Measurements from ENCODE around the gene CDC42BPA. TPM values are rescaled to one million over a fixed set of nuclear protein-coding genes. Genes with fewer than 3 reads are reported as not detected.
"Not testable (repeated sequence)": the region's sequence is repeated elsewhere in the genome, so short reads cannot be mapped to it uniquely, and the experiment has no call there.

The CDC42BPA gene
- total and polyA plus RNA-seq, 2 experiments from 2014 or later: 28.6 to 39.1 TPM

GRCh38 chr1:227120826-227121225 is 197.5 kb downstream of the CDC42BPA start:
- H3K4me2 ChIP-seq (ENCODE audit: unreplicated experiment): no peak overlapping the region
- H3K36me3 ChIP-seq (ENCODE audit: low read depth): no peaks in the 10 kb centered on the region; the same call in 1 of the 2 replicates
- H3K79me2 ChIP-seq (ENCODE audit: insufficient read depth): no peaks in the 10 kb centered on the region; the same call in 1 of the 2 replicates
- no peak overlapping the region for H3K27ac ChIP-seq
- no peaks in the 10 kb centered on the region for H3K27me3 ChIP-seq (replicated peaks; ENCODE audit: insufficient read depth)
- no peak for DNase-seq
- in situ Hi-C loops (cut with MboI): no loop called here
- no peaks in the 10 kb centered on the region for H4K20me1 ChIP-seq (ENCODE audit: insufficient read depth)
- no peaks in the 10 kb centered on the region for H3K4me1 ChIP-seq (ENCODE audit: insufficient read depth)
- no peaks in the 10 kb centered on the region for H3K9me2 ChIP-seq (ENCODE audit: insufficient read depth)
- TF ChIP-seq EZH2 (IDR thresholded peaks at IDR 0.05; ENCODE audit: insufficient read depth, poor library complexity, severe bottlenecking): no peak
- no peak for TF ChIP-seq EZH2phosphoT487 (IDR thresholded peaks at IDR 0.05; ENCODE audit: insufficient read depth, low read depth)
- H3K9me3 ChIP-seq (ENCODE audit: low read depth): no peaks in the 10 kb centered on the region
- H3K9ac ChIP-seq: no peak overlapping the region
- no peak overlapping the region for H2AFZ ChIP-seq
- WGBS, 2 experiments (ENCODE audit: low coverage in 1 of 2, low lambda C conversion rate in 2 of 2, missing lambda C conversion rate in 2 of 2): 90 to 93% methylated on average over 9 of the region's 9 CpGs
- no peak overlapping the region for H3K4me3 ChIP-seq
- H3F3A ChIP-seq (ENCODE audit: insufficient read depth): no peaks in the 10 kb centered on the region

GRCh38 chr1:227112538-227112937 is 205.8 kb downstream of the CDC42BPA start:
- no peak for TF ChIP-seq EZH2 (IDR thresholded peaks at IDR 0.05; ENCODE audit: insufficient read depth, poor library complexity, severe bottlenecking)
- no peak for TF ChIP-seq EZH2phosphoT487 (IDR thresholded peaks at IDR 0.05; ENCODE audit: insufficient read depth, low read depth)
- H2AFZ ChIP-seq: no peak overlapping the region
- H3K27me3 ChIP-seq (replicated peaks; ENCODE audit: insufficient read depth): no peaks in the 10 kb centered on the region
- H3K36me3 ChIP-seq (ENCODE audit: low read depth): peaks cover 13% of the 10 kb centered on the region
- in situ Hi-C loops (cut with MboI): no loop called here
- H3K4me3 ChIP-seq: no peak overlapping the region
- DNase-seq: no peak
- no peaks in the 10 kb centered on the region for H3K4me1 ChIP-seq (ENCODE audit: insufficient read depth)
- WGBS, 2 experiments (ENCODE audit: low coverage in 1 of 2, low lambda C conversion rate in 2 of 2, missing lambda C conversion rate in 2 of 2): 96 to 97% methylated on average over 6 of the region's 6 CpGs
- H3K27ac ChIP-seq: no peak overlapping the region
- peaks cover 18% of the 10 kb centered on the region for H3K79me2 ChIP-seq (ENCODE audit: insufficient read depth)
- H3F3A ChIP-seq (ENCODE audit: insufficient read depth): no peaks in the 10 kb centered on the region
- no peak overlapping the region for H3K9ac ChIP-seq
- H4K20me1 ChIP-seq (ENCODE audit: insufficient read depth): no peaks in the 10 kb centered on the region
- no peaks in the 10 kb centered on the region for H3K9me2 ChIP-seq (ENCODE audit: insufficient read depth)
- H3K4me2 ChIP-seq (ENCODE audit: unreplicated experiment): no peak overlapping the region
- no peaks in the 10 kb centered on the region for H3K9me3 ChIP-seq (ENCODE audit: low read depth)

- H3K9ac ChIP-seq: no peak overlapping the region
- no peaks in the 10 kb centered on the region for H3K4me1 ChIP-seq (ENCODE audit: insufficient read depth)
- TF ChIP-seq EZH2 (IDR thresholded peaks at IDR 0.05; ENCODE audit: insufficient read depth, poor library complexity, severe bottlenecking) (no peak), EZH2phosphoT487 (IDR thresholded peaks at IDR 0.05; ENCODE audit: insufficient read depth, low read depth) (no peak)
- H3F3A ChIP-seq (ENCODE audit: insufficient read depth): no peaks in the 10 kb centered on the region
- H3K9me3 ChIP-seq (ENCODE audit: low read depth): no peaks in the 10 kb centered on the region
- WGBS, 2 experiments (ENCODE audit: low coverage in 1 of 2, low lambda C conversion rate in 2 of 2, missing lambda C conversion rate in 2 of 2): 93 to 97% methylated on average over 2 of the region's 2 CpGs
- H3K9me2 ChIP-seq (ENCODE audit: insufficient read depth): no peaks in the 10 kb centered on the region
- H3K79me2 ChIP-seq (ENCODE audit: insufficient read depth): peaks cover 18% of the 10 kb centered on the region
- no peaks in the 10 kb centered on the region for H4K20me1 ChIP-seq (ENCODE audit: insufficient read depth)
- in situ Hi-C loops (cut with MboI): no loop called here
- H3K4me3 ChIP-seq: no peak overlapping the region
- no peak for DNase-seq
- no peak overlapping the region for H3K27ac ChIP-seq
- no peaks in the 10 kb centered on the region for H3K27me3 ChIP-seq (replicated peaks; ENCODE audit: insufficient read depth)
- H3K36me3 ChIP-seq (ENCODE audit: low read depth): peaks cover 21% of the 10 kb centered on the region
- H2AFZ ChIP-seq: no peak overlapping the region
- H3K4me2 ChIP-seq (ENCODE audit: unreplicated experiment): no peak overlapping the region
Measured at GRCh38 chr1:227111782-227112181, 206.5 kb downstream of the CDC42BPA start.

GRCh38 chr1:227105291-227105690 is 213.0 kb downstream of the CDC42BPA start:
- H3F3A ChIP-seq (ENCODE audit: insufficient read depth); H3K9me3 ChIP-seq (ENCODE audit: low read depth); H3K9me2 ChIP-seq (ENCODE audit: insufficient read depth); DNase-seq; H3K79me2 ChIP-seq (ENCODE audit: insufficient read depth); H4K20me1 ChIP-seq (ENCODE audit: insufficient read depth); H3K4me3 ChIP-seq; H3K27me3 ChIP-seq (replicated peaks; ENCODE audit: insufficient read depth); H3K4me2 ChIP-seq (ENCODE audit: unreplicated experiment); in situ Hi-C loops (cut with MboI); H3K4me1 ChIP-seq (ENCODE audit: insufficient read depth); H2AFZ ChIP-seq; H3K27ac ChIP-seq; H3K9ac ChIP-seq: not testable (repeated sequence)
- peaks cover 28% of the 10 kb centered on the region for H3K36me3 ChIP-seq (ENCODE audit: low read depth)
- 95 to 100% methylated on average over 3 of the region's 3 CpGs for whole genome bisulfite sequencing, 2 experiments (ENCODE audit: low coverage in 1 of 2, low lambda C conversion rate in 2 of 2, missing lambda C conversion rate in 2 of 2)

- TF ChIP-seq EZH2 (IDR thresholded peaks at IDR 0.05; ENCODE audit: insufficient read depth, poor library complexity, severe bottlenecking) (no peak), EZH2phosphoT487 (IDR thresholded peaks at IDR 0.05; ENCODE audit: insufficient read depth, low read depth) (no peak)
- Histone ChIP-seq H3K9ac (no peak overlapping the region), H3K27ac (no peak overlapping the region), H3K4me3 (no peak overlapping the region), H3K9me2 (ENCODE audit: insufficient read depth) (no peaks in the 10 kb centered on the region), H2AFZ (no peak overlapping the region), H3K4me1 (ENCODE audit: insufficient read depth) (no peaks in the 10 kb centered on the region), H3K79me2 (ENCODE audit: insufficient read depth) (no peaks in the 10 kb centered on the region), H3K4me2 (ENCODE audit: unreplicated experiment) (no peak overlapping the region), H4K20me1 (ENCODE audit: insufficient read depth) (no peaks in the 10 kb centered on the region), H3K36me3 (ENCODE audit: low read depth) (peaks cover 33% of the 10 kb centered on the region), H3K27me3 (replicated peaks; ENCODE audit: insufficient read depth) (no peaks in the 10 kb centered on the region), H3F3A (ENCODE audit: insufficient read depth) (no peaks in the 10 kb centered on the region), H3K9me3 (ENCODE audit: low read depth) (no peaks in the 10 kb centered on the region)
- DNase-seq: no peak
- in situ Hi-C loops (cut with MboI): no loop called here
- WGBS, 2 experiments (ENCODE audit: low coverage in 1 of 2, low lambda C conversion rate in 2 of 2, missing lambda C conversion rate in 2 of 2): 96 to 97% methylated on average over 5 of the region's 5 CpGs
Measured at GRCh38 chr1:227102056-227102455, 216.2 kb downstream of the CDC42BPA start.

All from GM23248 (cell line).